Measurements from ENCODE around the gene DBNL. TPM values are rescaled to one million over a fixed set of nuclear protein-coding genes. Genes with fewer than 3 reads are reported as not detected.

The DBNL gene
- total and polyA plus RNA-seq, 9 donors: 22.0 to 91.1 (median 66.0) TPM

DNA sequence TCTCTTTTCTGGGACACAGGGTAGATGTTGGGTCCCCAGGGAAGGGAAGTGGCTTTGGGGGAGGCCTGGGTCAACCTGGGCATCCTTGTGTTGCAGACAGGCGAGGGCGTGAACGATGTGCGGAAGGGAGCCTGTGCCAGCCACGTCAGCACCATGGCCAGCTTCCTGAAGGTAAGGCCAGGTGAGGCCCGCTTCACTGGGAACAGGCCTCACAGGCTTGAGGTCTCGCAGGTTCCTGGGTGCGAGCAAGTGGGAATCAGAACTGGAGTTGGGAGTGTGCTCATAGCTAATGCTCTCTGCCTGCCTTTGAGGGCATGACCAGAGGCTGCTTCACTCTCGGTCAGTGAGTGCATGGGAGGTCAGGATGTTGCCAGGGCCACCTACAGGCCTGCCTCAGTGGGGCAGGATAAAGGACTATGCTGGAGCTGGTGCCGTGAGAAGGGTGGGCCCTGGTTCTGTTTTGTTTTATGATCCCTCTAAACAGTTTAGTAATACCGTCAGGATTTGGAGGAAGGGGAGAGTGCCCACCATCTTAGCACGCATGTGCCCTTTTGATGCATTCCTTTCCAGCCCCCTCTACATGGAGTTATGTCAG, 8.4 kb downstream of the DBNL start:
- intact Hi-C loops (cut with DNase I): loop anchor here in 1 of 4 donors (10.0 kb wide), 1 partner anchor 142 kb away; no protein-coding TSS in a partner anchor
- DNase-seq: peak; percentile 7 to 26 (median 14)
- 88 to 95% (median 90%) methylated on average over 12 of the region's 12 CpGs for WGBS, 3 donors
- Histone ChIP-seq H3K9me3 (no peaks in the 10 kb centered on the region), H3K4me3 (no peak overlapping the region), H3K36me3 (no peaks in the 10 kb centered on the region), H3K27me3 (no peaks in the 10 kb centered on the region), H3K27ac (no peak overlapping the region), H3K4me1 (ENCODE audit: insufficient read depth) (no peaks in the 10 kb centered on the region)
- TF ChIP-seq, protein P1, sequence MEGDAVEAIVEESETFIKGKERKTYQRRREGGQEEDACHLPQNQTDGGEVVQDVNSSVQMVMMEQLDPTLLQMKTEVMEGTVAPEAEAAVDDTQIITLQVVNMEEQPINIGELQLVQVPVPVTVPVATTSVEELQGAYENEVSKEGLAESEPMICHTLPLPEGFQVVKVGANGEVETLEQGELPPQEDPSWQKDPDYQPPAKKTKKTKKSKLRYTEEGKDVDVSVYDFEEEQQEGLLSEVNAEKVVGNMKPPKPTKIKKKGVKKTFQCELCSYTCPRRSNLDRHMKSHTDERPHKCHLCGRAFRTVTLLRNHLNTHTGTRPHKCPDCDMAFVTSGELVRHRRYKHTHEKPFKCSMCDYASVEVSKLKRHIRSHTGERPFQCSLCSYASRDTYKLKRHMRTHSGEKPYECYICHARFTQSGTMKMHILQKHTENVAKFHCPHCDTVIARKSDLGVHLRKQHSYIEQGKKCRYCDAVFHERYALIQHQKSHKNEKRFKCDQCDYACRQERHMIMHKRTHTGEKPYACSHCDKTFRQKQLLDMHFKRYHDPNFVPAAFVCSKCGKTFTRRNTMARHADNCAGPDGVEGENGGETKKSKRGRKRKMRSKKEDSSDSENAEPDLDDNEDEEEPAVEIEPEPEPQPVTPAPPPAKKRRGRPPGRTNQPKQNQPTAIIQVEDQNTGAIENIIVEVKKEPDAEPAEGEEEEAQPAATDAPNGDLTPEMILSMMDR (IDR thresholded peaks at IDR 0.05): no peak
- TF ChIP-seq EP300 (IDR thresholded peaks at IDR 0.05): no peak

DNA sequence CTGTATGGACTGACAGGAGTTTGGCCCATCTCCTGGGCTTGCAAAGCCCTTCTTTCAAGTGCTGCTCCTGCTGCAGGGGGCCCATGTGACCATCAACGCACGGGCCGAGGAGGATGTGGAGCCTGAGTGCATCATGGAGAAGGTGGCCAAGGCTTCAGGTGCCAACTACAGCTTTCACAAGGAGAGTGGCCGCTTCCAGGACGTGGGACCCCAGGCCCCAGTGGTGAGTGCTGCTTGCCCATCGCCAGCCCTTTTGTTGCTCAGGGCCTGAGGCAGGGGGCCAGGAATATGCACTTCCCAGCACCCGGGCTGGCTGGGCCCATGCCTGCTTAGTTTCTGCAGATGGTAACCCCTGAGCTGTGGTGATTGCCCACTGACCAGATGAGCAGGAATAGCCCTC, 12.2 kb downstream of the DBNL start:
- TF ChIP-seq POLR2A (IDR thresholded peaks at IDR 0.05): no peak
- TF ChIP-seq, protein P1 (IDR thresholded peaks at IDR 0.05): no peak
- H3K4me3 ChIP-seq: no peak overlapping the region
- H3K27ac ChIP-seq: no peak overlapping the region
- intact Hi-C loops (cut with DNase I): loop anchor here in 1 of 4 donors (10.0 kb wide), 1 partner anchor 138 kb away; no protein-coding TSS in a partner anchor
- peak in 3 of 5 donors; percentile 7 to 15 (median 14) for DNase-seq
- no peaks in the 10 kb centered on the region for H3K4me1 ChIP-seq (ENCODE audit: insufficient read depth)
- H3K36me3 ChIP-seq: no peaks in the 10 kb centered on the region
- no peaks in the 10 kb centered on the region for H3K27me3 ChIP-seq
- WGBS, 3 donors: 79 to 94% (median 86%) methylated on average over 7 of the region's 7 CpGs
- no peaks in the 10 kb centered on the region for H3K9me3 ChIP-seq

DNA sequence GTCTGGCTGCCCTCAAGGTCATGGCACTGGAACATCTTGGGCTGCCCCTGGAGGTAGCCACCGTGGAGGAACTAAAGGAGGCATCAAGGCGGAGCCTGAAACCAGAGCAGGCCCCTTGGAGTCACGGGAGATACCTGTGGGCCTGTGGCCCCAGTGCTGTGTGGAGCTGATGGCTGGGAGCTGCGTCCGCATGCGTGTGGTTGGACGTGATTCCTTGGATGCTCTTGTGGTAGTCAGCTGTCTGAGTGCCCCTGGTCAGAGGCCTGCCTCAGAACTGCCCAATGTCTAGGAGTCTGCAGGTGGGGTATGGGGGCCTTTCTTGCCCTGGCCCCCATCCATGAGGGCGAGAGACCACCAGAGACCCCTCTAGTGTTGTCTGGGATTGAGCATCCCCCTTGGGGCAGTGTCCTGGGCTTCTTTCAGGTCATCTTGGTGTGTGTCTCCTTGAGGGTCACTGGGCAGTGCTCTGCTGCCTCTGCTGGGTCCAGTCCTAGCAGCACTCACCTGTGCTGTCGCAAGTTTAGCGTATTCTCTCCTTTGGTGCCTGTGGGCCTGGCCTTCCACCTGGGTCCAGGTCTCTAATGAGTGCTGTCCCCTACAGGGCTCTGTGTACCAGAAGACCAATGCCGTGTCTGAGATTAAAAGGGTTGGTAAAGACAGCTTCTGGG, 12.8 kb downstream of the DBNL start:
- 87 to 89% (median 89%) methylated on average over 11 of the region's 11 CpGs for WGBS, 3 donors
- Histone ChIP-seq H3K9me3 (no peaks in the 10 kb centered on the region), H3K27me3 (no peaks in the 10 kb centered on the region), H3K4me1 (ENCODE audit: insufficient read depth) (no peaks in the 10 kb centered on the region), H3K27ac (no peak overlapping the region), H3K4me3 (no peak overlapping the region), H3K36me3 (no peaks in the 10 kb centered on the region)
- TF ChIP-seq, protein P1 (IDR thresholded peaks at IDR 0.05): no peak
- TF ChIP-seq EP300 (IDR thresholded peaks at IDR 0.05): no peak
- no peak for TF ChIP-seq POLR2A (IDR thresholded peaks at IDR 0.05)
- peak in 4 of 5 donors; percentile 7 to 26 (median 9) for DNase-seq
- intact Hi-C loops (cut with DNase I): loop anchor here in 1 of 4 donors (10.0 kb wide), 1 partner anchor 137 kb away; no protein-coding TSS in a partner anchor

DNA sequence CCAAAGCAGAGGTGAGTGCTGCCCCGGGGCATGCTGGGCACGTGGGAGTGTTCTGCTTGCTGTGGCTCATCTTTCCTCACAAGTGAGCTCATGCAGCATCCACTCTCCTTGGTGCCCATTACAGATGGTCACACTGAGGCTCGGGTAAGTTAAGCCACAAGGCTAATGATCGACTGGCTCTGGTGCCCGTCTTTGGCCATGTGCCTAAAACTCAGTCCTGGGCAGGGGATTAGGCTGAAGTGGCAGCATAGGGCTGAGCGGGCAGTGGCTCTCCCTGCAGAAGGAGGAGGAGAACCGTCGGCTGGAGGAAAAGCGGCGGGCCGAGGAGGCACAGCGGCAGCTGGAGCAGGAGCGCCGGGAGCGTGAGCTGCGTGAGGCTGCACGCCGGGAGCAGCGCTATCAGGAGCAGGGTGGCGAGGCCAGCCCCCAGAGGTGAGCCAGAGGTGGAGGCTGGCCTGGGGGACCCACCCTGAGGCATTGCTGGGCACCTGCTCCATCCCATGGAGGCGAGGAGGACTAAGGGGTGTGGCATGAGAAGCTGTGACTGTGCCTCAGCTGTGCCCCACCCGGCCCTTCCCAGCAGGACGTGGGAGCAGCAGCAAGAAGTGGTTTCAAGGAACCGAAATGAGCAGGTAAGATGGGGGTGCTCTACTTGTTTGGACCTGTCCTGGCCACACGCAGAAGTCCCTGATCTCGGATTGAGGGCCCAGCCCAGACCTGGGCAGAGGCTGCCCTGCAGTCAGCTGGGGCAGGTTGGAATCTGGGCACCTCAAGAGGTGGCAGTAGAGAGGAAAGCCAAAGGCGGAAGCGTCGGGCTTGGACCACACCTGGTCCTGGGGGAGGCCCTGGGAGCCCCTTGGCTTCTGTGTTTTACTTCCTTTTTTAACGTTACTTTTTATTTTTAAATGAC, 13.6 kb downstream of the DBNL start:
- TF ChIP-seq EP300 (IDR thresholded peaks at IDR 0.05): no peak
- no peaks in the 10 kb centered on the region for H3K9me3 ChIP-seq
- no peak overlapping the region for H3K27ac ChIP-seq
- no peaks in the 10 kb centered on the region for H3K36me3 ChIP-seq
- peak in 2 of 5 donors; percentile 19 to 30 for DNase-seq
- no peak overlapping the region for H3K4me3 ChIP-seq
- H3K27me3 ChIP-seq: no peaks in the 10 kb centered on the region
- WGBS, 3 donors: 90 to 91% (median 91%) methylated on average over 30 of the region's 30 CpGs
- intact Hi-C loops (cut with DNase I): loop anchor here in 1 of 4 donors (10.0 kb wide), 1 partner anchor 137 kb away; no protein-coding TSS in a partner anchor
- H3K4me1 ChIP-seq (ENCODE audit: insufficient read depth): peaks cover 3% of the 10 kb centered on the region
